GM06990 (cell line): Measurements from ENCODE around the gene STAB1.

Source experiments
- DNase-seq: peaks from one replicate; pipeline ENCODE4 v3.0.0-alpha.2; 2011; ENCODE audit not compliant: insufficient read length; ENCODE audit errors: extremely low read depth
- H3K27me3 ChIP-seq: replicated peaks from 2 replicates; pipeline ENCODE4 v1.6.0; 2011; ENCODE audit warnings: low read length; ENCODE audit not compliant: control insufficient read depth, insufficient read depth
- H3K36me3 ChIP-seq: 2 replicates; pipeline ENCODE4 v1.5.1; 2011; ENCODE audit warnings: low read length; ENCODE audit not compliant: control insufficient read depth, insufficient read depth
- H3K4me3 ChIP-seq: replicated peaks from 2 replicates; pipeline ENCODE4 v1.5.1; 2011; ENCODE audit warnings: low read depth, mild to moderate bottlenecking, control low read depth, low read length
- CTCF ChIP-seq: IDR thresholded peaks from 2 replicates; pipeline ENCODE4 v1.5.1; 2011; ENCODE audit warnings: low read length, control low read depth, mild to moderate bottlenecking, inconsistent platforms; ENCODE audit not compliant: insufficient read depth, poor library complexity, severe bottlenecking

STAB1 gene

DNA sequence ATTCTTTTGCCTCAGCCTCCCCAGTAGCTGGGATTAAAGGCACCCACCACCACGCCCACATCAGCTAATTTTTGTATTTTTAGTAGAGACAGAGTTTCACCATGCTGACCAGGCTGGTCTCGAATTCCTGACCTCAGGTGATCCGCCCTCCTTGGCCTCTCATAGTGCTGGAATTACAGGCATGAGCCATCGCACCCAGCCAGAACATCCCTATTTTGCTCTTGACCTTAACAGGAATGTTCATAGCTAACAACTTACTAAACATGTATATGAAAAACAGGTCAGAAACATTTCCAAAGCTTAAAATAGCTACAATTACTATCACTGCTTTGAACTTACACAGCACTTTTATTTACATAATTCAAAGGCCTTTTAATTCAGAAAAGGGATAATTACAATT, 74.9 kb downstream of the STAB1 start:
- Histone ChIP-seq H3K4me3 (no peak overlapping the region), H3K36me3 (peaks cover 7% of the 10 kb centered on the region), H3K27me3 (no peaks in the 10 kb centered on the region)
- no peak for TF ChIP-seq CTCF
- DNase-seq = no peak

DNA sequence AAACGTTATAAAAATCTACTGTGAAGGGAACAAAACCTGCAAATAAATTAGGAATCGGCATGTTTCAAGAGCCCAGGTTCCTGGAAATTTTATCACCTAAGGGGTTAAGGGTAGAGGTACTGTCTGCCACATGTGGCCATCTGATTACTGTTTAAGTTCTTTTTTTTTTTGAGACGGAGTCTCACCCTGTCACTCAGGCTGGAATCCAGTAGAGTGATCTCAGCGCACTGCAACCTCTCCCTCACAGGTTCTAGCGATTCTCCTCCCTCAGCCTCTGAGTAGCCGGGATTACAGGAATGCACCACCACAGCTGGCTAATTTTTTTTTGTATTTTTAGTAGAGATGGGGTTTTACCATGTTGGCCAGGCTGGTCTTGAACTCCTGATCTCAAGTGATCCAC, 77.1 kb downstream of the STAB1 start:
- H3K4me3 ChIP-seq = no peak overlapping the region
- TF ChIP-seq CTCF = no peak
- peaks cover 7% of the 10 kb centered on the region for H3K36me3 ChIP-seq
- no peak for DNase-seq
- H3K27me3 ChIP-seq = no peaks in the 10 kb centered on the region
